Activated T-helper 1 cell treated with anti-CD3 and anti-CD28 coated beads, Interleukin-2, amount 50 U/mL, for 16 hours (primary cell): Measurements from ENCODE around the gene DDX20.
"Not testable (repeated sequence)": the region's sequence is repeated elsewhere in the genome, so short reads cannot be mapped to it uniquely, and the experiment has no call there.

Experiments
- DNase-seq, 2 donors: peaks; one replicate each; pipeline ENCODE4 v3.0.0-alpha.2; 2020; ENCODE audit warnings: low read depth in 1 of 2, low spot score in 1 of 2

The DDX20 gene

DNA sequence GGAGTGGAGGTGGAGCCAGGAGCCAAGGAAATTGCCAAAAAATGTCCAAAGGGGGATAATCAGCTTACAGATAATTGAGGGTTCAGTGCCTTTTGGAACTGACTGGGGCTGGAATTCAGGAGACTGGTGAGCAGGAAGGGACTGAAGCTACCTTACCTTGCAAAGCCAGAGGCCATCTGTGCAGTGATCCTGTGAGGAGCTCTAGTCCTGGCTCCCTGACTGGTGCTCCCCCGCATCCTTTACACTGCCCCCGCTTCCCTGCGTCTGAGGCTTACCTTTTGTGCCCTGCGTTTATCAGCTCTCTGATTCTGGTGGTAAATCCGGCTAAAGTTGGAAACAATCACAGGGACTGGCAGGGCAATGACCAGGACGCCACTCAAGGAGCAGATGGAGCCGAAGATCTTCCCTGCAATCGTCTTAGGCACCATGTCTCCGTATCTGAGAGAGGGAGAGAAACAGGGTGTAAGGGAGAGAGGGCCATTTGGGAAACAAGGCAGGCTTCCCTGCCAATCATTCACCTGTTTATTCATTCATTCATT is 31.0 kb downstream of the DDX20 start:
- DNase-seq: no peak

DNA sequence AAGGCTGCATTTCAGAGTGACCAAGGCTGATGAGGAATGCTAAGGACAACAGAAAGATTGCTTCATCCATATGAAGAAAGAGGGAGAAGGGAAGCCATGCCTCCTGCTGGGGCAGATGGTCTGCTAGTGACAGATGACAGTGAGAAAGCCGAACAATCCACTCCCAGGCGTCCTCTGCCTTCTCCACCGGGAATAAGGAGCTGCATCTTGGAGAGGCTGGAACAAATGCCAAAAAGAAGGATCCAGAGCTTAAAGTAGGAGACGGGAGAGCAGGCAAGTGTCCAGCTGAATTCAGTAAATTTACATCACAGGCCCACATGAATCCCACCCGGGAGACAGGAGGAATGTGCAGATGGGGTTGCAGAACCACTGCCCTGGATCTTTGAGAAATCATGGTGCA is 33.4 kb downstream of the DDX20 start:
- DNase-seq: no peak

DNA sequence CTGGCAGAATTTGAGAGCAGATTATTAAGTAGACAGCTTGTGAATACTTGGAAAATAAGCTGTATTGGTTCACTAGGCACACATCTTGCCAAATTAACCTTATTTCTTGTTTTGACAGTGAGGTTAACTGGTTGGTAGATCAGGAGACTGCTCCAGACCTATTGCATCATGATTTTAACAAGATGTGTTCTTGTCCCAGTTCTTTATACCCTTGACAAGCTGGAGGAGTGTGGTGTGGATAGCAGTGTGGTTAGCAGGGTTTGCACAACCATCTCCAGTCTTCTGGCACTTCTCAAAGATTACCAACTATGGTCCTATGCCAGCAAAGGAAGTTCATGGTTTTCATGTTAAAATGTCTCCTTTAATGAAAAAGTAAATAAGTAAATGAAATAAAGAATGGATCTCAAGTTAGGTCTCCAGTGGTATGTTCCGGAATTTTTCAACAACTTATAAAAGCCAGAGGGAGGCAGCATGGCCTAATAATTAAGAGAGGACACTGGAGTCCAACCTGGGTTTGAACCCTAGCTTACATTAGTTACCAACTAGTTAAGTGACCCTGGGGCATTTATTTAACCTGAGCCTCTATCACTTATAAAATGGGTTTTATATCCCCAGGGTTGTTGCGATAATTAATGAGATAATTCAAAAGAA is 34.1 kb downstream of the DDX20 start:
- DNase-seq: no peak

DNA sequence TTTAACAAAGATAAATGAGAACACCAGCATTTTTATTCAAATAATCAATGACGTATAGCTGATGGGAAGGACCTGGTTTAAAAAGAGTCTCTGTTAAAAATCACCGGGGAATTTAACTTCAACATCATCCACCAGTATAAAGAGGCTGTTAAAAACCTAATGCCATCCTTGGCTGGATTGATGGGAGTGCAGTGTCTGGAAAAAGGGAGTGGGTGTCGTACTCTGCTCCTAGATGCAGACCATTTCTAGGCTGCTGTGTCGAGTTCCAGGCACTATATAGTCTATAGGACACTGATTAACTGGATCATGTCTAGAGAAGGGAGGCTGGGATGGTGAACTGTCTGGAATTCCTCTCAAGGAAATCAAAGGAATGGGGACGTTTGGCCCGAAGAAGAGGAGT is 36.1 kb downstream of the DDX20 start:
- no peak for DNase-seq

- no peak for DNase-seq
These were observed 36.5 kb downstream of the DDX20 start for GRCh38 chr1:111792249-111792648.

DNA sequence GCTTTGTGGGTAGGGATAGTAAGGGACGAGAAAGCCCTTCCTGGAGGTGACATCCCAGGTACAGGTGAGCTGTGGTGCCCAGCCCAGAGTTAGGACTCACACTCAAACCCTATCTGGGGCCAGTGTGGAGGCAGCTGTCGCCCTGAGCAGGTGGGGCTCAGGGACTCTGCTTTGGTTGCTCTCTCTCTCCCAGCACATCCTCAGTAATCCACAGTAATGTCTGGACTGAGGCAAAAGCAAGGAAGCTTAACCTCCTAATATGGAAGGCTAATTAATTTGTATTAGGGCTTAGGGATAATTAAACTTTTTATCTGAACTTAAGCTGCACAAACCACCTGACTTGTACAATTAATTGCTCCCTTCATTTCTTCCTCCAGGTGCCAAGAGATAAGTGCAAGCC is 38.2 kb downstream of the DDX20 start:
- DNase-seq: no peak

- DNase-seq: no peak
These were observed 39.7 kb downstream of the DDX20 start for GRCh38 chr1:111795401-111795800.

- no peak for DNase-seq
These were observed 42.9 kb downstream of the DDX20 start for GRCh38 chr1:111798580-111798979.

- DNase-seq: not testable (repeated sequence)
These were observed 44.0 kb downstream of the DDX20 start for GRCh38 chr1:111799722-111800121.

DNA sequence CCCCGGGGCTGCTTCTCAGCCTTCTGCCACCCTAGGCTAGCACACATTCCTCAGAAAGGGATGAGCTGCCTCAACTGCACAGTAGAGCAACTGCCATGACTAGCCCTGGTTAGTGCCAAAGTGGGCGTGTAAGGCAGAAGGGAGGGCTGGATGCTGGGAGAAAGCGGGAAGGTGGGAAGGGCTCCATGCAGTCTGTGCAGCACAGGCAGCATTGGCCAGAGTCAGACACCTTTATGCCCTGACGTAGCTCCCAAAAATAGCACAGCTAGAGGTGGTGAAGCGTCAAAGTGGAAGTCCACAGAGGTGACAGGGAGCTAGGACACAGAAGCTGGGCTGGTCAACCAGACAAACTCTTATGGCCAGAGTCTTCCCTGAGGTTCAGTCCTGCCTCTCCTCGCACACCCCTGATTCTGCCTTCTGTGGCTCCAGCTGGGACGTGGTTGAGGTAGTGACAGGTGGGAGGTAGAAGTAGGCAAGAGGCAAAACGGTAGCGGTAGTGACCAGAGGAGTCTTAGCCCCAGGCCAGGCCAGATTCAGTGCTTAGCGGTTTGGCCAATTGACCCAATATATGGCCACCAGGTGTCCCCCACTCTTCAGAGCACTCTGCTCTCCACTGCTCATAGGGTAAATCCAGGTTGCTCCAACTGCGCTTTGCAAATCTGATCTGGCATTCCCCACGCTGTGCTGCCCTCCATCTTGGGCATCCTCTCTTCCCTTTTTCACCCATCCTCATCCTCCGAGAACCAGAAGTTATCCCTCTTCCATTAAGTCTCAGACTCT is 45.6 kb downstream of the DDX20 start:
- no peak for DNase-seq

DNA sequence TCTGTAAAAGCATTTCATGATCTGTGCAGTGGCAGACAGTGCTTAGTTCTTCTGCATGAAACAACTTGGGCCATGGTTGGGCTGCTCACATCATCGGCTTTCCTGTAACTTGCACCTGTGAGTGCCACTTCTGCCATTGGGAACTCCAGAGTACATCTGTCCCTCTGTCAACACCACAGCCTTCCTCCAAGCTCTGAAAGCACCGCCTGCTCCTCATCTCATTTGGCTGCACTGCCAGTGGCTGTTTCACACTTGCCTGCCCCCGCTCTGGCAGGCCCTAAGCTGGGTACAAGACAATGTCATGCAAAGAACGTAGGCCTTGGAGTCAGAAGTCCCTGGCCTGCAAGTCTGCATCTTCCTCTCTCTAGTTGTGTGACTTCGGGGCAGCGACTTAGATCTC is 46.4 kb downstream of the DDX20 start:
- DNase-seq: no peak

GRCh38 chr1:111802984-111803383 is 47.3 kb downstream of the DDX20 start:
- DNase-seq: no peak

GRCh38 chr1:111803951-111804350 is 48.2 kb downstream of the DDX20 start:
- DNase-seq: no peak

GRCh38 chr1:111804776-111805175 is 49.1 kb downstream of the DDX20 start:
- DNase-seq: no peak

GRCh38 chr1:111805251-111805650 is 49.5 kb downstream of the DDX20 start:
- DNase-seq: no peak

GRCh38 chr1:111811891-111812290 is 56.2 kb downstream of the DDX20 start:
- no peak for DNase-seq

DNA sequence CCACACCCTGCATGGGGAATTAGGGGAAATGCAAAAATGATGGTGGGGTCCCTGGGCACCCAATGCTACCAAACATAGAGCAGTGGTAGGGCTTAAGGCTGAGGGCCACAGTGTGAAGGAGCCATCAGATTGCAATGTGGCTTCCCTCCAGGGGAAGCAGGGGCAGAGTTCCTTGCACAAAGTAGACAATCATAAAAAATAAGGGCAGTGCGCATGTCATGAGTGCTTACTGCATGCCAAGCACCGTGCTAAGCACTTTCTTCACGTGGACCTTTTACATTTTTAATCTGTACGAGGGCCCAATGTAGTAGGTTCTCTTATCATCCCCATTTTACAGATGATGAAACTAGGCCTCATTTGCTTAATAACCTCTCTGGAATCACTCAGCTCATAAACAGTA is 56.6 kb downstream of the DDX20 start:
- no peak for DNase-seq

DNA sequence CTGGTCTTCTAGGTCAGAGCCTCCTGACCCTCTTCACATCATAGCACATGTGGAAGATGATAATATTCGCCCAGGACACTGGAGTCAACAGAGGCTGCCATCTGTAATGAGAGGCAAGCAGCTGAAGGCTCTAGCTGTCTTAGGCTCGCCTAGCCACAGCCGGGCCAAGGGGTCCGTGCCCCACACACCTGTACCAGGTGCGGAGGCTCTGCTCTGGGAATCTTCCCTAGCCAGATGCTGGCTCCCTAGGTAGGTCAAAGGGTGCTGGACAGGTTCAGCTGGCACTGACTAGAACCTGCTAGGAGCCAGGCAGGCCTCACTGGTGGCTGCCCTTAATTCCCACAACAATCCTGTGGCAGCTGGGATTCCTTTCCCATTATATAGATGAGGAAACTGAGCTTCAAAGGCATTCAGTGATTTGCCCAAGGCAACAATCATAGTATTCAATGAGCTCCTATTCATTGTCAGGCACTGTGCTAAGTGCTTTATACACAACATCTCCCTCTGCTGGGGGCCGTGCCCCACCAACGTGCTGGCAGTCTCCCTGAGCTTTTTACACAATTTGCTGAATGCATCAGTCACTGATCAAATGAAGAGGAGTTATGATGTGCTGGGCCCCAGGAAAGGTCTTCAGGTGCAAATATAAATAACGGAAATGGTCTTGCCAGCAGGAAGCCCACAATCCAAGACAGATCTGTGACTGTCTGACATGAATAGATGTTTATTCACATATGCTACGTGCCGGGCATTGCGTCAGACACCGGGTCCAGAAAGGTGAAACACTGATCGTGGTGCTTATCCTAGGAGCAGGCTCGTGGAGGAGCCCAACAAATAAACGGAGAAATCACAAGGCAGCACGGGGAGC is 58.0 kb downstream of the DDX20 start:
- DNase-seq: no peak

DNA sequence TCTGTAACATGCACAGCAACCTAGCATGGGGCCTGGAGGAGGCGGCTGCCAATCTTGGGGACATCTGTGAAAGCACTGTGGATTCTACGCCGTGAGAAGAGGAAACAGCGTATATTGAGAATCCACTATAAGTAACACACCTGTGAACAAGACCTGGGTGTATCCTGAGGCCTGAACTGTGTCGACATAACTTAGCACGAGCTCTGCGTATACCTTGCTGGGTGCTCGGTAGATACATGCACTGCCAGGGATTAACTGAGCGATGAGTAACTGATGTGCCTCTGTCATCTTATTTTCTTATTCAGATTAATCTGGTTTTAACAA is 58.6 kb downstream of the DDX20 start:
- no peak for DNase-seq

DNA sequence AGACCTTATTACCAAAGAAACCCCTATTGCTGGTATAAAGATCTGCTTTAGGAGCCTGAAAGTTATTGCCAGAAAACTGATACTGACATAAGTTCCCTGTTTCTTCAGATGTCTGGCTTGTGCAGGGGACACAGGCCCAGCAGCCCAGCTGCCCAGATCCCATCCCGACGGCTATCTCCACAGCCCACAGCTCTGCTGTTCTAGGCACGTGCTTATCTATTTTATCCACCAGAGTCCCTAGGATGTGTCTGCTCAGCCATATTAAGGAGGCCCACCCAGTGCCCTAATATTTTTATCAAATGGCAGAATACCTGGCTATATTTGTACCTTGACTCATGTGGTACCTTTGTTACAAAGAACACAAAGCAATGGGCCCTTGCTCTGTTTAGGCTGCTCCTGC is 58.9 kb downstream of the DDX20 start:
- no peak for DNase-seq
